ENCODE data around the gene TUBB.
A peak's percentile ranks its signal among the peaks of the same experiment; 100 is the strongest.

The TUBB gene

GRCh38 chr6:30691208-30691847 is 28.8 kb upstream of the TUBB start:
- peaks cover 13% of the 10 kb centered on the region for H3K4me1 ChIP-seq (ENCODE audit: control insufficient read depth, insufficient read depth, low read length)
- H3K4me3 ChIP-seq (ENCODE audit: low read depth, low read length) = peak overlapping the region; percentile 90
- no peaks in the 10 kb centered on the region for H3K9me3 ChIP-seq (ENCODE audit: control insufficient read depth, insufficient read depth, low read depth, low read length)
- ChIA-PET POLR2A (interaction anchor here (0.6 to 14.5 kb wide), 14 partner anchors 10 to 1048 kb away, joined by 3 to 235 read pairs (median 5); partner anchors contain the start of genes GTF2H4, MDC1 and TUBB), CTCF (interaction anchor here (0.5 to 5.4 kb wide), 9 partner anchors 10 to 40 kb away, joined by 3 to 45 read pairs (median 5); partner anchors contain the start of genes DHX16 and MDC1)
- H3K36me3 ChIP-seq (ENCODE audit: control insufficient read depth in 2 of 2, insufficient read depth in 1 of 2, low read length in 2 of 2) = peaks cover 0 to 6% of the 10 kb centered on the region in 2 experiments; a peak in 2 of 3 replicates
- TF ChIP-seq ZNF529 (tag by site-specific recombination; IDR thresholded peaks at IDR 0.05; ENCODE audit: insufficient replicate concordance) (no peak), INSM2 (tag by site-specific recombination; IDR thresholded peaks at IDR 0.05) (no peak), ZNF23 (tag by site-specific recombination; IDR thresholded peaks at IDR 0.05; ENCODE audit: borderline replicate concordance) (no peak)
- peak overlapping the region; percentile 93; the same call in 1 of the 2 replicates for H3K27ac ChIP-seq (ENCODE audit: extremely low read depth, low read depth, low read length)

- Histone ChIP-seq H3K36me3 (ENCODE audit: control insufficient read depth in 2 of 2, insufficient read depth in 1 of 2, low read length in 2 of 2) (peaks cover 10 to 25% of the 10 kb centered on the region in 2 experiments), H3K4me3 (ENCODE audit: low read depth, low read length) (no peak overlapping the region), H3K9me3 (ENCODE audit: control insufficient read depth, insufficient read depth, low read depth, low read length) (no peaks in the 10 kb centered on the region), H3K27ac (ENCODE audit: extremely low read depth, low read depth, low read length) (no peak overlapping the region), H3K4me1 (ENCODE audit: control insufficient read depth, insufficient read depth, low read length) (0 out of 2 replicates have a peak, but pooled peaks cover 1% of the 10 kb centered on the region)
- TF ChIP-seq ZNF140 (tag by site-specific recombination; IDR thresholded peaks at IDR 0.05) (peak; percentile 96), ATF2 (tag by site-specific recombination; IDR thresholded peaks at IDR 0.05; ENCODE audit: low read depth) (no peak)
- CTCF ChIA-PET = interaction anchor here (0.6 to 1.1 kb wide), 3 partner anchors 18 to 160 kb away, joined by 3 read pairs; no protein-coding TSS in a partner anchor
- POLR2A ChIA-PET = interaction anchor here (0.9 to 14.5 kb wide), 6 partner anchors 8 to 24 kb away, joined by 6 to 235 read pairs (median 10); partner anchors contain the start of genes MDC1 and TUBB
Measured at GRCh38 chr6:30696432-30696831, 23.7 kb upstream of the TUBB start.

- no peak overlapping the region for H3K4me3 ChIP-seq (ENCODE audit: low read depth, low read length)
- H3K9me3 ChIP-seq (ENCODE audit: control insufficient read depth, insufficient read depth, low read depth, low read length) = no peaks in the 10 kb centered on the region
- no peaks in the 10 kb centered on the region for H3K4me1 ChIP-seq (ENCODE audit: control insufficient read depth, insufficient read depth, low read length)
- POLR2A ChIA-PET = interaction anchor here (1.0 to 14.5 kb wide), 3 partner anchors 9 to 20 kb away, joined by 3 to 235 read pairs (median 30); partner anchors contain the start of genes MDC1, NRM and TUBB
- H3K27ac ChIP-seq (ENCODE audit: extremely low read depth, low read depth, low read length) = no peak overlapping the region
- peaks cover 22 to 61% of the 10 kb centered on the region in 2 experiments for H3K36me3 ChIP-seq (ENCODE audit: control insufficient read depth in 2 of 2, insufficient read depth in 1 of 2, low read length in 2 of 2)
- CTCF ChIA-PET = interaction anchor here (1.0 kb wide), 1 partner anchor 30 kb away, joined by 3 read pairs; no protein-coding TSS in a partner anchor
- TF ChIP-seq ZNF335 (tag by site-specific recombination; conservative IDR thresholded peaks at IDR 0.05) = no peak
- TF ChIP-seq ZNF776 (tag by site-specific recombination; IDR thresholded peaks at IDR 0.05; ENCODE audit: borderline replicate concordance) = no peak
- TF ChIP-seq ZBTB6 (tag by site-specific recombination; IDR thresholded peaks at IDR 0.05) = no peak
- no peak for TF ChIP-seq ZFP3 (tag by site-specific recombination; IDR thresholded peaks at IDR 0.05; ENCODE audit: low read depth)
- TF ChIP-seq ZNF121 (tag by site-specific recombination; IDR thresholded peaks at IDR 0.05) = no peak
- TF ChIP-seq ZNF2 (tag by site-specific recombination; IDR thresholded peaks at IDR 0.05) = no peak
- TF ChIP-seq GFI1B (tag by site-specific recombination; IDR thresholded peaks at IDR 0.05) = no peak
- no peak for TF ChIP-seq ZNF677 (tag by site-specific recombination; IDR thresholded peaks at IDR 0.05)
- no peak for TF ChIP-seq ZNF248 (tag by site-specific recombination; IDR thresholded peaks at IDR 0.05)
- no peak for TF ChIP-seq ZNF600 (tag by site-specific recombination; IDR thresholded peaks at IDR 0.05)
- no peak for TF ChIP-seq ZNF426 (tag by site-specific recombination; IDR thresholded peaks at IDR 0.05)
- TF ChIP-seq KLF8 (tag by site-specific recombination; IDR thresholded peaks at IDR 0.05) = no peak
- TF ChIP-seq ZNF133 (tag by site-specific recombination; IDR thresholded peaks at IDR 0.05) = no peak
- TF ChIP-seq ZNF362 (tag by site-specific recombination; IDR thresholded peaks at IDR 0.05) = no peak
- no peak for TF ChIP-seq ZNF670 (tag by site-specific recombination; IDR thresholded peaks at IDR 0.05; ENCODE audit: low read depth)
- no peak for TF ChIP-seq ZSCAN5A (tag by site-specific recombination; IDR thresholded peaks at IDR 0.05)
- no peak for TF ChIP-seq ZNF610 (tag by site-specific recombination; IDR thresholded peaks at IDR 0.05; ENCODE audit: borderline replicate concordance)
- TF ChIP-seq KLF1 (tag by site-specific recombination; IDR thresholded peaks at IDR 0.05) = no peak
Measured at GRCh38 chr6:30700340-30700739, 19.8 kb upstream of the TUBB start.
